Limb (tissue), 2 donors: ENCODE data around the gene SACM1L.

Experiments used
- DNase-seq, 2 donors: peaks; one replicate each; pipeline ENCODE4 v3.0.0-alpha.2; 2016; ENCODE audit errors: extremely low spot score in 2 of 2

The SACM1L gene, protein sequence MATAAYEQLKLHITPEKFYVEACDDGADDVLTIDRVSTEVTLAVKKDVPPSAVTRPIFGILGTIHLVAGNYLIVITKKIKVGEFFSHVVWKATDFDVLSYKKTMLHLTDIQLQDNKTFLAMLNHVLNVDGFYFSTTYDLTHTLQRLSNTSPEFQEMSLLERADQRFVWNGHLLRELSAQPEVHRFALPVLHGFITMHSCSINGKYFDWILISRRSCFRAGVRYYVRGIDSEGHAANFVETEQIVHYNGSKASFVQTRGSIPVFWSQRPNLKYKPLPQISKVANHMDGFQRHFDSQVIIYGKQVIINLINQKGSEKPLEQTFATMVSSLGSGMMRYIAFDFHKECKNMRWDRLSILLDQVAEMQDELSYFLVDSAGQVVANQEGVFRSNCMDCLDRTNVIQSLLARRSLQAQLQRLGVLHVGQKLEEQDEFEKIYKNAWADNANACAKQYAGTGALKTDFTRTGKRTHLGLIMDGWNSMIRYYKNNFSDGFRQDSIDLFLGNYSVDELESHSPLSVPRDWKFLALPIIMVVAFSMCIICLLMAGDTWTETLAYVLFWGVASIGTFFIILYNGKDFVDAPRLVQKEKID

GRCh38 chr3:45688882-45689786 lies at the start of gene SACM1L:
TSS of gene SACM1L (plus strand) at chr3:45689396. CDS start at chr3:45689466, 70 bp downstream.
- peak; percentile 98 to 99 for DNase-seq

- DNase-seq = no peak
Observed at GRCh38 chr3:45640091-45640507, 49.1 kb upstream of the SACM1L start.

DNA sequence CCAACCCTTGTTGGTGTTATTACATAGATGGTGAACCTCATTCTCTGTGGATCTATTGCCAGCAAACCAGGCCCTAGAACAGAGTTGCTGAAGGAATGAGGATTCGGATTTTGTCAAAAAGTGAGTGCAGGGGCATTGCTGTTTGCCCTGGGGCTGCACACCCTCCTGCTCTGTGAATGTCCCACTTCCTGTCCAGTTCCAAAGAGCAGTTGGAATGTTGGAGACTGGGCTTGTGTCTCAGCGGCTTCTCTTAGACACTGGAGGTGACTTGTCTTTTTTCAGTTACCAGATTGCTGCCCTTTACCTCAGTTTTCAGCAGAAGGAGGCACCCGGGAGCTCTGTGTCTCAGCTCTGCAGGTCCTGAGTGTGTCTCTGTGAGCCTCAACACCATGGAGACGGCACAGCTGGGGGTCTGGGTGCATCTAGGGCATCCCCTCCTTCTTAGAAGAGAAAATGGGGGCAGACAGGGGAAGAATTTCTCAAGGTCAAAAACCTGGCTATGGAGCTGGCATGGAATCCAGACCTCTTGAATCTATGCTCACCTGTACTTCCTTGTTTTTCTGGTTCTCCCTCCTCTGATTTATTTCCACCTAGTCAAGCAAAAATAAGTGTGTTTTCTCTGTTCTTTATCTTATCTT lies 48.4 kb upstream of the SACM1L start:
- no peak for DNase-seq

DNA sequence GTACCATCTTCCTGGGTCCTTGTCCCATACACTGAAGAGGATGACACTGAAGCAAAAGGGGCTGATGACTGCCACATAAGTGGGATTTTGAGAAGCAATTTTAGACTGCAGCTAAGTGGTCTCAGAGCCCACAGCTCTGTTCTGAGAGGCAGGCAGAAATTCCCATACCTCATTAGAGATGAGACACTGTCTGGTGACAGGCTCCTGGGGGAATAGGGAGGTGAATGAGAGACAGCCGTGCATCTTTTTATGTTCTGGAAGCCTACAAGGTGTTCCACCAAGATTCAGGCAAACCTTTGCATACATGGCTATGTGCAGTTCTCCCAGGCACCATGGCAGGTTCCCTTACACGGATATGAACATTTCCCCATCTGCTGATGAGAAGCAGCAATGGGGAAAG lies 47.4 kb upstream of the SACM1L start:
- DNase-seq = no peak

- peak in 1 of 2 donors; percentile 42 for DNase-seq
Observed at GRCh38 chr3:45642731-45643152, 46.5 kb upstream of the SACM1L start.

DNA sequence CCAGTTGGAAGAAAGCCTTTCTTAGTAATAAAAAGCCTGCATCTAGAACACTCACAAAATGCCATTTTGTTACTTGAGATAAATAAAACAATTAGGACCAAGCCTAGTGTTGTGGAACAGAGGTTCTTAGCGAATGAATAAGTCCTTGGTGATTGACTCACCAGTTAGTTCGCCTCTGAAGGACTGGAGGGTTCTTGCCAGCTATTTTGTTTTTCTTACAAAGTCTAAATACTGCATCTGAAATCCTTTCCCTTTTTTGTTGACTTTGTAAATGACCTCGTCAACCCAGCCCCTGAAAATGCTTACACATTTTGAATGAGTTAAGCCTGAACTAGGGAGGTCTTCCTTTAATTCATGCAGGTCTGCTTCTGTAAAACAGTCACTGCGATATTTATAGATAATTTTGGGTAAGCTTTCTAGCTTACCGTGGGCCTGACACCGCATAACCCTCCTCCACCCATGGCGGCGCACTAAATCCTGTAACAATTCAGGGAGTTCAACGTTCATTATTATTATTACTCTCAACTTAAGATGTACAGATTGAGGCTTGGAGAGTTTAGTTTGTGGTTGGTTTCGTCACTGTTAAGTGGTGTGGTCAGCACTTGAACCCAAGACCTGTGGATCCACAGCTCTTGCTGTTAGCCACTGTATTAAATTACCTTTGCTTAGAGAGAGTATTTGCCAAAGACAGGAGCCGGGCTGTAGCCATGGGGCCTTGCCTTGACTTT lies 45.0 kb upstream of the SACM1L start:
- no peak for DNase-seq

DNA sequence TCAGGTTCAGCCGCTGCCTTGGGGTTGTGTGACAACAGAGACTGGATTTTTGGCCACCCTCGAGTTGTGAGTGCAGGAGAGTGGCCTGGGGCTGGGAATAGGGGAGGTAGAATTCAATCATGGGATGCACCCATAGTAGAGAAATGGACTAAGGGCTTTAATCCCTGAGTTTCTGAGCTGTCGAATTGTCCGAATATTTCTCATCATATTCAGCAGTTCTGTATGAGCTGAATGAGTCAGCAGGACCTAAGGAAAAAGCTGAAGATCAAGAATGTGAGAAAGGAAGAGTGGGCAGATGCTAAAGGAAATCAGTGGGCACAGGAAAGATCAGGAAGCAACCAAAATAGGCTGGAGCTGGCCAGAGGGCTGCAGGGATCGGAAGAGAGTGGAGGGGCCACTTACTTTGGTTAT lies 44.4 kb upstream of the SACM1L start:
- DNase-seq = no peak

- DNase-seq = no peak
Observed at GRCh38 chr3:45646051-45646585, 43.1 kb upstream of the SACM1L start.

DNA sequence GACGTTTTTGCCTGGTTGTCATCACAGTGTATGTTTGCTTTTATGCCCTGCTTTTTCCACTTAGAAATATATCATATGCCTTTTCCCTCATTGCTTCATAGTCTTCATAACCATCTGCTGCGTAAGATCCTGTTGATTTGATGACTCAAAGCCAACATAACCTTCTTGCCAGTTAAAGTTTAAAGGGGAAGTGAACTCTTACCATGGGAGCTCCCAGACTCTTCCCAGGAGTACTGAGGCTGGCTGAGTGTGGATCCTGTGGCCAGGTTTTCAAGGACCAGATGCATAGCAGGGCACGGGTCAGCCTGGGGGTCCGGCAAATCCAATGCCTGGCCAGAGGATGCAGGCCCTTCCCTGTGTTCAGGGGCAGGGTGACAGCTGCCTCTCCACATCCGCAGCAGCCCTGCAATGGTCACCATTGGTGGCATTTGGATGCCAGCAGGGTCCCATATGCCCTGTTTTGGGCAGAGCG lies 42.0 kb upstream of the SACM1L start:
- DNase-seq = no peak

GRCh38 chr3:45653205-45653604 lies 36.0 kb upstream of the SACM1L start:
- no peak for DNase-seq

- DNase-seq = no peak
Observed at GRCh38 chr3:45654397-45654944, 34.7 kb upstream of the SACM1L start.

- no peak for DNase-seq
Observed at GRCh38 chr3:45655906-45656305, 33.3 kb upstream of the SACM1L start.

DNA sequence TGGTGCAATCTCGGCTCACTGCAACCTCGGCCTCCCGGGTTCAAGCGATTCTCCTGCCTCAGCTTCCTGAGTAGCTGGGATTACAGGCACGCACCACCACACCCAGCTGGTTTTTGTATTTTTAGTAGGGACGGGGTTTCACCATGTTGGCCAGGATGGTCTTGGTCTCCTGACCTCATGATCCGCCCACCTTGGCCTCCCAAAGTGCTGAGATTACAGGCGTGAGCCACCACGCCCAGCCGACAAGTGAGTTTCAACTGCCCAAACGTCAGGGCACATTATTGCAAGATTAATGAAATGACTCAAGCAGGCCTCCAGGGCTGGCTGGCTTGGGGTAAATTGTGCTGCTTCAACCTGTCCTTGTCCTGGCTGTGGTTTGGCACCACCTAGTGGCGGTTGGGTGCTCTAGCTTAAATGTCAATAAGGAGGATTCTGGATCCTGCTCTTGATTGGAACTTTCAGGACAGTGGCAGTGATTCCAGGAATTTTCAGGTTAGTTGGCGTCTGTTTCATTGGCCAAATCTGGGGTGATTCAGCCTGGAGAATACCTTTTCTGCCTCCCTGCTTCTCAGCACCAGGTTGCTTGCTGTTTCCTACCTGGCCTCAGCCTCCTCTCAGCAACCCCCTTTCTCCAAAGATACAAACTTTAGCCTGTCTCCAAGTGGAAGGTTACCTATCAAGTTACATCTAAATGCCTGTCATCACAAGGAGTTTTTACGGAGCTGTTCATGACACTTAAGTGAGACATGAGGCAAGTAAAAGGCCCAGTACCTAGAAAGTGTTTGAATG lies 32.4 kb upstream of the SACM1L start:
- DNase-seq = peak; percentile 81 to 89

GRCh38 chr3:45657853-45658252 lies 31.3 kb upstream of the SACM1L start:
- DNase-seq = no peak

DNA sequence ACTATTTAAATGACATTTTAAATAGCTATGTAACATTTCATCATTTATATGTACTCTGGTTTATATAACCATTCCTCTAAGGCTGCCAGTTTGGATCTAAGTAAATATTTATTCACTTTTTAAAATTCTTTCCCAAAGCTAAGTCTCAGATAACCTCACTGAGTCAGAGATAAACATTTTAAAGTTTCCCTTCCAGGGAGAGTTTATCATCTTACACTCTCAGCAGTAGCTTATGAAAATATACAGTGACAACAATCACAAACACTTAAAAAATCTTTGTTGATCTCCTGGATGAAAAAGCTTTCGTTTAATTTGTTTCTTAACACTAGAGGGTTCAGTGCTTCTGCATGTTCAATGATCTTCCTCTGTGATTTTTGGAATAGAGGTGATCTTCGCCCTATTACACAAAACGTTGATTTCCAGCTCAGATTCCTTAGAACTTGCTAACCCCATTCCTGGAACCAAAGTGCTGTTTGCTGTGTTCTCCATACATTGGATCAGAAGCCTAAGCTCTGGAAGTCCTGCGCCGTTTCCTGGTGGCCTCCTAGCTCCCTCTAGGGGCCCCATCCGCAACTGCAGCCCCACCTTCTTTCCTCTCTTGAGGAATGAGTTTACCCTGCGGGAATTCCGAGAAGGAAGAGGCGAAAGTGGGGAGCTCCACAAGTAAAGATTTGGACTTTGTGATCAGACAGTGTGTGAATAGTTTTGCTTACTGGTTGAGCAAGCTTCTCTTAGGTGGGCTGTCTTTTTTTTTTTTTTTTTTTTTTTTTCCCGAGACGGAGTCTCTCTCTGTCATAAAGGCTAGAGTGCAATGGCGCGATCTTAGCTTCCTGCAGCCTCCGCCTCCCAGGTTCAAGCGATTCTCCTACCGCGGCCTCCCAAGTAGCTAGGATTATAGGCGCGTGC lies 29.3 kb upstream of the SACM1L start:
- DNase-seq = peak in 1 of 2 donors; percentile 73

- no peak for DNase-seq
Observed at GRCh38 chr3:45660567-45660901, 28.7 kb upstream of the SACM1L start.

- DNase-seq = no peak
Observed at GRCh38 chr3:45664578-45664977, 24.6 kb upstream of the SACM1L start.

DNA sequence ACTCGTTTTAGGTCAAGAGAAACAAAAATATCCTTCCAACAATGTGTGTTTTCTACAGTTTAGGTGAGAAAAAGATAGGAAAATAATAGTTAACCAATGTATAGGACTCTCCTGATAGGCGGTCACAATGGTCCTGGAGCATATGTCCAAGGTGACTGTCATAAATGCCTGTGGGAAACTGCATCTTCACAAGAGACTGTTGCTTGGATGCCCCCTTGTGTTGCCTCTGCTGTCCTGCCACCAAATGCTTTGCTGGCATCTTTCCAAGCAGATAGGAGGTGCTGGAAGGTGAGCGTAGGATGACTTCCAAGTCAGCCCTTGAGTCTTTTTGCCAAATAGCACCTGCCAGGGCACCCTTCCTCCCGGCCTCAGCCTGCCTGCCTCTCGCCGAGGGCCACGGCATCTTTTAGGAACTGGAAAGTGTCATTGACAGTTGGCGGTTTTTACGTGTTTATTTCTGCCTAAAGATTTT lies 24.1 kb upstream of the SACM1L start:
- no peak for DNase-seq
